ENCODE results near the gene LRG1. TPM values are rescaled to one million over a fixed set of nuclear protein-coding genes. Genes with fewer than 3 reads are reported as not detected.

Gene LRG1
- total RNA-seq, 1 donor: 4.7 TPM

- Histone ChIP-seq H3K27me3 (ENCODE audit: insufficient read depth, low read length) (no peaks in the 10 kb centered on the region), H3K4me1 (ENCODE audit: insufficient read depth, low read length) (no peaks in the 10 kb centered on the region), H3K9me3 (ENCODE audit: low read depth, low read length) (no peaks in the 10 kb centered on the region), H3K4me3 (ENCODE audit: low read length) (no peak overlapping the region)
These were observed 23.5 kb downstream of the LRG1 start for GRCh38 chr19:4516199-4516938.

GRCh38 chr19:4515732-4516131 lies 24.1 kb downstream of the LRG1 start:
- Histone ChIP-seq H3K4me3 (ENCODE audit: low read length) (no peak overlapping the region), H3K4me1 (ENCODE audit: insufficient read depth, low read length) (no peaks in the 10 kb centered on the region), H3K27me3 (ENCODE audit: insufficient read depth, low read length) (no peaks in the 10 kb centered on the region), H3K9me3 (ENCODE audit: low read depth, low read length) (no peaks in the 10 kb centered on the region)

- Histone ChIP-seq H3K27me3 (ENCODE audit: insufficient read depth, low read length) (no peaks in the 10 kb centered on the region), H3K4me3 (ENCODE audit: low read length) (no peak overlapping the region), H3K9me3 (ENCODE audit: low read depth, low read length) (no peaks in the 10 kb centered on the region), H3K4me1 (ENCODE audit: insufficient read depth, low read length) (no peaks in the 10 kb centered on the region)
These were observed 26.6 kb downstream of the LRG1 start for GRCh38 chr19:4513248-4513647.

GRCh38 chr19:4512070-4512469 lies 27.8 kb downstream of the LRG1 start:
- Histone ChIP-seq H3K4me3 (ENCODE audit: low read length) (no peak overlapping the region), H3K27me3 (ENCODE audit: insufficient read depth, low read length) (no peaks in the 10 kb centered on the region), H3K9me3 (ENCODE audit: low read depth, low read length) (no peaks in the 10 kb centered on the region), H3K4me1 (ENCODE audit: insufficient read depth, low read length) (no peaks in the 10 kb centered on the region)

- H3K9me3 ChIP-seq (ENCODE audit: low read depth, low read length): no peaks in the 10 kb centered on the region
- no peaks in the 10 kb centered on the region for H3K4me1 ChIP-seq (ENCODE audit: insufficient read depth, low read length)
- H3K27me3 ChIP-seq (ENCODE audit: insufficient read depth, low read length): no peaks in the 10 kb centered on the region
- H3K4me3 ChIP-seq (ENCODE audit: low read length): no peak overlapping the region
These were observed 28.4 kb downstream of the LRG1 start for GRCh38 chr19:4511300-4512054.

- H3K4me1 ChIP-seq (ENCODE audit: insufficient read depth, low read length): no peaks in the 10 kb centered on the region
- H3K4me3 ChIP-seq (ENCODE audit: low read length): no peak overlapping the region
- H3K9me3 ChIP-seq (ENCODE audit: low read depth, low read length): no peaks in the 10 kb centered on the region
- no peaks in the 10 kb centered on the region for H3K27me3 ChIP-seq (ENCODE audit: insufficient read depth, low read length)
These were observed 29.2 kb downstream of the LRG1 start for GRCh38 chr19:4510435-4511255.

- Histone ChIP-seq H3K27me3 (ENCODE audit: insufficient read depth, low read length) (no peaks in the 10 kb centered on the region), H3K4me3 (ENCODE audit: low read length) (no peak overlapping the region), H3K9me3 (ENCODE audit: low read depth, low read length) (no peaks in the 10 kb centered on the region), H3K4me1 (ENCODE audit: insufficient read depth, low read length) (no peaks in the 10 kb centered on the region)
These were observed 31.1 kb downstream of the LRG1 start for GRCh38 chr19:4508698-4509097.

- Histone ChIP-seq H3K4me3 (ENCODE audit: low read length) (no peak overlapping the region), H3K27me3 (ENCODE audit: insufficient read depth, low read length) (no peaks in the 10 kb centered on the region), H3K9me3 (ENCODE audit: low read depth, low read length) (no peaks in the 10 kb centered on the region), H3K4me1 (ENCODE audit: insufficient read depth, low read length) (no peaks in the 10 kb centered on the region)
These were observed 32.0 kb downstream of the LRG1 start for GRCh38 chr19:4507804-4508203.

- no peaks in the 10 kb centered on the region for H3K4me1 ChIP-seq (ENCODE audit: insufficient read depth, low read length)
- H3K9me3 ChIP-seq (ENCODE audit: low read depth, low read length): no peaks in the 10 kb centered on the region
- H3K27me3 ChIP-seq (ENCODE audit: insufficient read depth, low read length): no peaks in the 10 kb centered on the region
- no peak overlapping the region for H3K4me3 ChIP-seq (ENCODE audit: low read length)
These were observed 32.7 kb downstream of the LRG1 start for GRCh38 chr19:4507150-4507452.

- Histone ChIP-seq H3K9me3 (ENCODE audit: low read depth, low read length) (no peaks in the 10 kb centered on the region), H3K4me1 (ENCODE audit: insufficient read depth, low read length) (no peaks in the 10 kb centered on the region), H3K4me3 (ENCODE audit: low read length) (no peak overlapping the region), H3K27me3 (ENCODE audit: insufficient read depth, low read length) (no peaks in the 10 kb centered on the region)
These were observed 33.2 kb downstream of the LRG1 start for GRCh38 chr19:4506449-4507149.

GRCh38 chr19:4505570-4506448 lies 34.0 kb downstream of the LRG1 start:
- H3K27me3 ChIP-seq (ENCODE audit: insufficient read depth, low read length): no peaks in the 10 kb centered on the region
- no peaks in the 10 kb centered on the region for H3K9me3 ChIP-seq (ENCODE audit: low read depth, low read length)
- H3K4me1 ChIP-seq (ENCODE audit: insufficient read depth, low read length): no peaks in the 10 kb centered on the region
- H3K4me3 ChIP-seq (ENCODE audit: low read length): no peak overlapping the region

- Histone ChIP-seq H3K4me3 (ENCODE audit: low read length) (no peak overlapping the region), H3K4me1 (ENCODE audit: insufficient read depth, low read length) (no peaks in the 10 kb centered on the region), H3K9me3 (ENCODE audit: low read depth, low read length) (no peaks in the 10 kb centered on the region), H3K27me3 (ENCODE audit: insufficient read depth, low read length) (no peaks in the 10 kb centered on the region)
These were observed 34.8 kb downstream of the LRG1 start for GRCh38 chr19:4504891-4505569.

GRCh38 chr19:4504297-4504701 lies 35.5 kb downstream of the LRG1 start:
- Histone ChIP-seq H3K27me3 (ENCODE audit: insufficient read depth, low read length) (no peaks in the 10 kb centered on the region), H3K4me1 (ENCODE audit: insufficient read depth, low read length) (no peaks in the 10 kb centered on the region), H3K9me3 (ENCODE audit: low read depth, low read length) (no peaks in the 10 kb centered on the region), H3K4me3 (ENCODE audit: low read length) (no peak overlapping the region)

- Histone ChIP-seq H3K27me3 (ENCODE audit: insufficient read depth, low read length) (no peaks in the 10 kb centered on the region), H3K9me3 (ENCODE audit: low read depth, low read length) (no peaks in the 10 kb centered on the region), H3K4me3 (ENCODE audit: low read length) (no peak overlapping the region), H3K4me1 (ENCODE audit: insufficient read depth, low read length) (no peaks in the 10 kb centered on the region)
These were observed 36.0 kb downstream of the LRG1 start for GRCh38 chr19:4503825-4504170.
